Measurements from ENCODE around the gene CD80.
A peak's percentile ranks its signal among the peaks of the same experiment; 100 is the strongest.
"Not testable (repeated sequence)": the region's sequence is repeated elsewhere in the genome, so short reads cannot be mapped to it uniquely, and the experiment has no call there.

CD80 gene, protein sequence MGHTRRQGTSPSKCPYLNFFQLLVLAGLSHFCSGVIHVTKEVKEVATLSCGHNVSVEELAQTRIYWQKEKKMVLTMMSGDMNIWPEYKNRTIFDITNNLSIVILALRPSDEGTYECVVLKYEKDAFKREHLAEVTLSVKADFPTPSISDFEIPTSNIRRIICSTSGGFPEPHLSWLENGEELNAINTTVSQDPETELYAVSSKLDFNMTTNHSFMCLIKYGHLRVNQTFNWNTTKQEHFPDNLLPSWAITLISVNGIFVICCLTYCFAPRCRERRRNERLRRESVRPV

GRCh38 chr3:119559441-119559963 is at the start of gene CD80:
CD80 (minus strand) TSS chr3:119559614; CDS start chr3:119557728, 1,886 bp downstream.
- peak; percentile 39 for DNase-seq

GRCh38 chr3:119608405-119609000 is 49.1 kb upstream of the CD80 start:
- no peak for DNase-seq

DNA sequence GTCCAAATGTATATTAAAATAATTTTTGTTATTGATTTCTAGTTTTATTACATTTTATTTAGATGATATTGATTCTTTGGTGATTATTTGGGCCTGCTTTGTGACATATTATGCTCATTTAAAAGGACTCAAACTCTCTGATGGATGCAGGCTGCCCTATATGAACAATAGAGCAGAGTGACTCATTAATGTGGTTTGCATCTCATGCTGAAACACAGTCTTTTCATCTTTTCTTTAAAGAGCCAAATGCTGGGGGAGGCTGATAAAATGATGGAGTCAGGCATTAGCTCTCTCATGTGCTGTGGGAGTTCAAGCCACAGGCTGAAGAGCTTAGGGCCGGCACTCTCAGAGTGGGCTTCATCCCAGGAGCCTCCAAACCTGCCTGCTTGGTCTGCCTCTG is 45.5 kb upstream of the CD80 start:
- DNase-seq, result no peak

GRCh38 chr3:119602676-119603075 is 43.3 kb upstream of the CD80 start:
- no peak for DNase-seq

DNA sequence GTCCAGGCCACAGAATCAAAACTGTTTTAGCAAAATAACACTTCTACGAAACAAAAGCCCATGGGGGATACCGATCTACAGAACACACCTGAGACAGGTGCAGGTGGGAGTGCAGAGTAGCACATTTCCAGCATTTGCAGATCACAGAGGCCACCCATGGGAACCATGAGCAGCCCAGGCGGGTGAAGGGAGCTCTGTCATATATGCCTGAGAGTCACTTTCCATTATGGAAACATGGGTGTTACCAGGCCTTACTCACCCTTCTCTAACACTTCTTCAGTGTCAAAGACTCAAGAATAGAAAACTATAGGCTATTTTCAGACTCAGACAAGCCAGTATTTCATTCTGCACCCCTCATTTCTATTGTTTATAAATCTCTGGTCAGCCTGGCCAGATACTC is 41.7 kb upstream of the CD80 start:
- DNase-seq, result no peak

DNA sequence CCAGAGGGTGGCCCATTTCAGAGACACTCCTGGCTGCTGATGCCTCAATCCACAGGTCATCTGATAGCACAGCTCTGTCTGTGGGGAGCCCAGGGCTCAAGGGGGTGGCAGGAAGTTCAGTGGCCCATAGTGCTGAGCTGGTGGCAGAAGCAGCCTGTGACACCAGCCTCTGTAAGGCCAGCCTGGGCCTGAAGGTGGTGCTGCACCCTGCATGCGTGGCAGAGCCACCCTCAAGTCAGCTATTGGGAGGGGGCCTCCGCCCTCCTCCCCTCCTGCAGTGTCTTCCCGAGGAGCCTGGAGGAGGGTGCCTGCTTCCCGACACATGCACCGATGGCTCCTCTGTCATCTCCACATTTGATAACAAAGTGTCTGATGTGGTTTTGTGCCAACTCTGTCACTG is 41.3 kb upstream of the CD80 start:
- no peak for DNase-seq

- no peak for DNase-seq
These were observed 40.3 kb upstream of the CD80 start for GRCh38 chr3:119599558-119600174.

GRCh38 chr3:119598410-119599098 is 39.1 kb upstream of the CD80 start:
- no peak for DNase-seq

DNA sequence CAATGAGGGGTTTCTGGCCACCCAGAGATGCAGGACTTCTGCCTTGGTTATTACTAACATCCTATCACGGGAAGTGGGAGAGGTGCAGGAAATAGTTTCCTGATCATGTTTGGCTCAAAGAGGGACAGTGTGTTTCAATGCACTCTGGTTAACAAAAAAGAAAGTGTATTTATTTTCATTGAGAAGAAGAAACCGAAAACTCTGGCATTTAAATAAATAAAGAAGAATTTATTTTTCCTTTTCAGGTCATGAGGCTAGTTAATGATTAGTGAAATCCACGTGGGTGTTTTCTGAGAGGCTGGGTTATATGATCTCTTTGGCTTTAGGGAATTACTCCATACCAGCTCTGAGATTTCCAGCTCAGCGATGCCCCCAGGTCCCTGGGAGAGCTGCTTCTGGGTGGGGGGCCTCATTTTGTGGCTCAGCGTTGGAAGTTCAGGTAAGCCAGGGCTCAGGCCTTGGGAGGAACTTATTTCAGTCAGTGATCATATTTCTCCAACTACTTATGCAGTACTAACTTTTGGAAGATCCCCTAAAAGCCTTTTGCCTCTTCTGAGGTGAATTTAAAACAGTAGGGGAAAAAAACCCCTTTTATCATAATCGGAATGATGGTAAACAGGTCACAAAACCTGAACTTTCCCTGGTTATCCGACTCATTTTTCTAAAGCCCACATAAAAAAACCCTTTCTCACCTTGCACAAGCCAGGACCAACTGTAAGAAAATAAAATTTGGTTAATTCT is 38.3 kb upstream of the CD80 start, which contains the start of gene PLA1A:
Gene PLA1A, plus strand, starts transcription at position 338 of the 741 bp plus-strand sequence. Its CDS starts 29 bp downstream, at position 367.
- no peak for DNase-seq

DNA sequence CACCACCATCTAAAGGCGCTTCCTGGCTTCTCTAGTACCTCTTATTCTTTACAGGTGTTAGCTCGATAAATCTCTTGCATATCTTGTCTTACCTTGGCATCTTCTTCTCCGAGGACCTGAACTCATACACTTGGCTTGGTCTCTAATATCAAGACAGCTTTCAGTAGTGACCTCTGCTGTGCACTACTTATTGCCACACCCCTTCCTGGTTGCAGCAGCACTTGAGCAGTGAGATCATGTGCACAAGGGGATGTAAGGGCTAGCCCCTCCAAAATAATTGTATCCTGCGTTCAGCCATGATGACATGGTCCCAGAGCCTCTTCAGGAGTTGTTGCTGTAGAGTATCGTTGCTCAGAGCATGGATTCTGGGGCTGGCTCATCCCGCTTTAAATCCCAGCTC is 37.0 kb upstream of the CD80 start:
- DNase-seq, result no peak

DNA sequence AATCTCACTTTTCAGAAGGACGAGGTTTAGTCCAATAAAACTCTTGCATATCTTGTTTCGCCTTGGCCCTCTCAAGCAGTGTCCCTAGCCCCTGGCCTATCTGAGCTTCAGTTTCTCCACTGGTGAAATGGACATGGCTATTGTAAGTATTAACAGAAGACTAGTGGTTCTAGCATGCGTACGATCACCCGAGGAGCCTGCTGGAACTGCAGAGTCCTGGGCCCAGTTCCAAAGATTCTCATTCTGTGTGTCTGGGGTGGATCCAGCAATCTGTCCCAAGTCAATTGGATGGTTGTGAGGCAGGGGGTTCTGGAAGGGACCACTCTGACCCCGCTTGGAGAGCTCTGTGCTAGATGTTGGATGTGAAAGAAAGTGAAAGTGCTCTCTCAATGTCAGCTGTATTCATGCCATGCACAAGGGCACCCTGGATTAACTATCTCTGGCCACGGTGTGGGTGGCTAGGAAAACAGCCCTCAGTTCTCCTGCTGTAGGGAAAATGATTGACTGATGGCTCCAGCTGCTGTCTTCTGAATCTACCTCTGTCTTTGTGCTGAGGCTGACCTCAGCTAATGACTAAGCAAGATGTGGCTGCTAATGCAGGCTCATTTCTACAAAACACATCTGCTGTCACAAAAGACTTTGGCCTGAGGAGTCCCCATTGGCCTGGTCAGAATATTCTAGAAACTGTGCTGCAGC is 36.4 kb upstream of the CD80 start:
- DNase-seq, result no peak

DNA sequence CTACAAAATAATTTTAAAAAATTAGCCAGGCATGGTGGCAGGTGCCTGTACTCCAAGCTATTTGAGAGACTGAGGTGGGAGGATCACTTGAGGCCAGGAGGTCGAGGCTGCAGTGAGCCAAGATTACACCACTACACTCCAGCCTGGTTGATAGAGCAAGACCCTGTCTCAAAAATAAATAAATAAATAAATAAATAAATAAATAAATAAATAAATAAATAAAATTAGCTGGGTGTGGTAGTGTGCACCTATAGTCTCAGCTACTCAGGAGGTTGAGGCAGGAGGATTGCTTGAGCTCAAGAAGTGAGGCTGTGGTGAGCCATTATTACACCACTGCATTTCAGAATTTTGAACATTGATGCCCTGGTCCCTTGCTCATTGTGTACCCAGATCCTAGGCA is 35.5 kb upstream of the CD80 start:
- not testable (repeated sequence) for DNase-seq

DNA sequence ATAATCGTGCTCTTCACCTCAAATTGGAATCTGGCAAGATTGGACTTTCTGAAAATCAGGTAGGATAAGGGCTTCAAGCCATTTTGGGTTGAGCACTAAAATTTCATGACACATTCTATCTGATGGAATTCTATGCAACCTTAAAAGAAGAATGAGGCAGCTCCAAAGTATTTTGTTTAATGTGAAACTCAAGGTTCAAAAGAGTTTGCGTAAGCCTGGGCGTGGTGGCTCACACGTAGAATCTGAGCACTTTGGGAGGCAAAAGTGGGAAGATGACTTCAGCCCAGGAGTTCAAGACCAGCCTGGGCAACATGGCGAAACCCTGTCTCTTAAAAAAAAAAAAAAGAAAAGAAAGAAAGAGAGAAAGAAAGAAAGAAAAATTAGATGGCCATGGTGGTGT is 34.7 kb upstream of the CD80 start:
- DNase-seq, result no peak

- no peak for DNase-seq
These were observed 33.4 kb upstream of the CD80 start for GRCh38 chr3:119592861-119593260.

GRCh38 chr3:119590706-119591105 is 31.3 kb upstream of the CD80 start:
- DNase-seq, result no peak

- no peak for DNase-seq
These were observed 29.8 kb upstream of the CD80 start for GRCh38 chr3:119589102-119589773.

DNA sequence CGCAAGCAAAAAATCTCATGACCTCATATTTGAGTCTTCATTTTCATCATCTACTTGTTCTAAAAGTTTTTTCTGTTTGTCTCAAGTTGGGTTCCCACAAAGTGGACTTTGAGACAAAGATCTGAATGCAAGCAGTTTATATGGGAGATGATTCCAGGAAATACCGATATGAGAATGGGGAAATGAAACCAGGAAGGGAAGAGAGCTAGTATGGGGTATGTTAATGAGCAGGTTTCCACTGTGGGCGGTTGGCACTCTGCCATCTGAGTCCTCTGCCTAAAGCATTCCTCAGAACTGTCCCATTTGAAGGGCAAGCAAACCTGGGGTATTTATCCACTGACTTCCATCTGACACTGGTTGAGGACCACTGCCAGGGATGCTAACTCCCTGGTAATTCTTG is 28.7 kb upstream of the CD80 start:
- no peak for DNase-seq

DNA sequence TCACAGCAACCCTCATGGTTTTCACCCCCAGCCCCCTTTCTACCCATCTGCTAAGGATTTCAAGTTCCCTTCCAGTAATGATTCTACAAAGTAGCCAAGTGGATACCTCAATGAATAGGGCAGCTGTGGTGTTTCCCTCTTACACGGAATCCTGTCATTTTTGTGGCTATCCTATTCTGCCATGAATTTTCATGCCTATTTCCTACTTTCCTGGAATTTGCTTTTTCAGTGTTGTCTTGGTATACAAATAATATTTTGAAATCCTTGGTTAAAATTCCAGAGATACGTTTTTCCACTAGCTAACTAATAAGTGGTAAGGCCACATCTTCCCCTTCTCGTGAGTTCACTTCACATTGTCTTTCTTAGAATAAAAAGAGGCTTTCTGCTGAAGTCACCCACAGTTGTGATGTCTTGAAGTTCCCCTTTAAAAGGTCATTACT is 27.3 kb upstream of the CD80 start:
- no peak for DNase-seq

GRCh38 chr3:119585856-119586570 is 26.6 kb upstream of the CD80 start:
- no peak for DNase-seq

DNA sequence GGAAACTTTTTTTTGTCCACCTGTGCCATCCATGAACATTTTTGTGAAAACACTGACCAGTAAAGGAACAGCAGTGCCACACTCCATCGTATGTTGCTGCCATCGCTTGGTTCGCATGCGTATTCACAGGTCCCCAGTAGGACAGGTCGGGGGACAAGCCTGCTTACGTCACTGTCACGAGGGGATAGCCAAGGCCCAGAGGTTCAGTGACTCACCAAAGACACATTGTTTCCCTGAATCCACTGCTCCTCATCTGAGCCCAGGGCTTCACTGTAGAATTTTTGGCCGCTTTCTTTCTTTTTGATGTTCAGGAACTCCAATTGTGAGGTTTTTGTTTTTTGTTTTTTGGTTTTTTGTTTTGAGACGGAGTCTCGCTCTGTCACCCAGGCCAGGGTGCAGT is 25.8 kb upstream of the CD80 start:
- no peak for DNase-seq

- no peak for DNase-seq
These were observed 22.8 kb upstream of the CD80 start for GRCh38 chr3:119582178-119582577.
